Measurements from ENCODE around the gene STYXL1. TPM values are rescaled to one million over a fixed set of nuclear protein-coding genes. Genes with fewer than 3 reads are reported as not detected.
A peak's percentile ranks its signal among the peaks of the same experiment; 100 is the strongest.

The STYXL1 gene
- total RNA-seq, 2 donors from 2014 or later: 17.6 to 40.1 TPM

- H3K27ac ChIP-seq: peak overlapping the region in 1 of 2 donors; percentile 70
- H3K4me1 ChIP-seq: peaks cover 0 to 22% of the 10 kb centered on the region in 2 donors
- H3K36me3 ChIP-seq: peaks cover 69% of the 10 kb centered on the region
- H3K9me3 ChIP-seq: no peaks in the 10 kb centered on the region
- TF ChIP-seq, protein P1, sequence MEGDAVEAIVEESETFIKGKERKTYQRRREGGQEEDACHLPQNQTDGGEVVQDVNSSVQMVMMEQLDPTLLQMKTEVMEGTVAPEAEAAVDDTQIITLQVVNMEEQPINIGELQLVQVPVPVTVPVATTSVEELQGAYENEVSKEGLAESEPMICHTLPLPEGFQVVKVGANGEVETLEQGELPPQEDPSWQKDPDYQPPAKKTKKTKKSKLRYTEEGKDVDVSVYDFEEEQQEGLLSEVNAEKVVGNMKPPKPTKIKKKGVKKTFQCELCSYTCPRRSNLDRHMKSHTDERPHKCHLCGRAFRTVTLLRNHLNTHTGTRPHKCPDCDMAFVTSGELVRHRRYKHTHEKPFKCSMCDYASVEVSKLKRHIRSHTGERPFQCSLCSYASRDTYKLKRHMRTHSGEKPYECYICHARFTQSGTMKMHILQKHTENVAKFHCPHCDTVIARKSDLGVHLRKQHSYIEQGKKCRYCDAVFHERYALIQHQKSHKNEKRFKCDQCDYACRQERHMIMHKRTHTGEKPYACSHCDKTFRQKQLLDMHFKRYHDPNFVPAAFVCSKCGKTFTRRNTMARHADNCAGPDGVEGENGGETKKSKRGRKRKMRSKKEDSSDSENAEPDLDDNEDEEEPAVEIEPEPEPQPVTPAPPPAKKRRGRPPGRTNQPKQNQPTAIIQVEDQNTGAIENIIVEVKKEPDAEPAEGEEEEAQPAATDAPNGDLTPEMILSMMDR (IDR thresholded peaks at IDR 0.05): no peak
- no peaks in the 10 kb centered on the region for H3K27me3 ChIP-seq
- H3K4me3 ChIP-seq: no peak overlapping the region
- DNase-seq (ENCODE audit: low spot score): no peak
Observed at GRCh38 chr7:75986147-75986781, 61.5 kb downstream of the STYXL1 start.

- H3K9me3 ChIP-seq: no peaks in the 10 kb centered on the region
- peak overlapping the region in 1 of 2 donors; percentile 14 for H3K27ac ChIP-seq
- peaks cover 74% of the 10 kb centered on the region for H3K36me3 ChIP-seq
- no peak for DNase-seq (ENCODE audit: low spot score)
- TF ChIP-seq, protein P1 (IDR thresholded peaks at IDR 0.05): no peak
- no peaks in the 10 kb centered on the region for H3K27me3 ChIP-seq
- H3K4me1 ChIP-seq: peaks cover 0 to 16% of the 10 kb centered on the region in 2 donors
- no peak overlapping the region for H3K4me3 ChIP-seq
Observed at GRCh38 chr7:75985518-75986146, 62.2 kb downstream of the STYXL1 start.

DNA sequence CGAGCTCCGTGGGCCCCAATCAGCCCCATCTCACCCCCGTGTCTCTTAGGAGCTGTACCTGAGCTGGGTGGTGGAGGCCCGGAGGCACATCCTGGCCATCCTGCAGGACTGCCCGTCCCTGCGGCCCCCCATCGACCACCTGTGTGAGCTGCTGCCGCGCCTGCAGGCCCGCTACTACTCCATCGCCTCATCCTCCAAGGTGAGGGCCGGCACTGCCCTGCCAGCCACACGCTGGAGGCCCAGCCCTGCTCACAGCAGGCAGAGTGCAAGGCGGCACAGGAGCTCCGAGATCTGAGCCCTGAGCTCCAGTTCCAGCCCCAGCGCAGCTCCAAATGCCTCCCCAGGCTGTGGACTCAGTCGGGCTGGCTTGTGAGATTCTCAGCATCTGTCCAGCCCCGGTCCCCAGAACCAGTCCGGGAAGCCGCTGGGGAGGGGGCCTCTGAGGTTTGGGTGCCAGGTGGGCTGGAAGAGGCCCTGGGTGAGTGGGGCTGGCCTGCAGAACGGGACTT lies 62.7 kb downstream of the STYXL1 start:
- no peak for DNase-seq (ENCODE audit: low spot score)
- TF ChIP-seq, protein P1 (IDR thresholded peaks at IDR 0.05): no peak
- Histone ChIP-seq H3K27me3 (no peaks in the 10 kb centered on the region), H3K27ac (peak overlapping the region in 1 of 2 donors; percentile 14), H3K9me3 (no peaks in the 10 kb centered on the region), H3K4me3 (no peak overlapping the region), H3K36me3 (peaks cover 80% of the 10 kb centered on the region), H3K4me1 (peaks cover 0 to 11% of the 10 kb centered on the region in 2 donors)

- Histone ChIP-seq H3K4me3 (no peak overlapping the region), H3K27me3 (no peaks in the 10 kb centered on the region), H3K9me3 (no peaks in the 10 kb centered on the region), H3K4me1 (peaks cover 0 to 4% of the 10 kb centered on the region in 2 donors), H3K27ac (no peak overlapping the region), H3K36me3 (peaks cover 87% of the 10 kb centered on the region)
- TF ChIP-seq, protein P1 (IDR thresholded peaks at IDR 0.05): no peak
- no peak for DNase-seq (ENCODE audit: low spot score)
Observed at GRCh38 chr7:75984130-75985008, 63.4 kb downstream of the STYXL1 start.

GRCh38 chr7:75983471-75984129 lies 64.2 kb downstream of the STYXL1 start:
- Histone ChIP-seq H3K4me1 (no peaks in the 10 kb centered on the region), H3K36me3 (peaks cover 90% of the 10 kb centered on the region), H3K27me3 (no peaks in the 10 kb centered on the region), H3K27ac (no peak overlapping the region), H3K4me3 (no peak overlapping the region), H3K9me3 (no peaks in the 10 kb centered on the region)
- no peak for DNase-seq (ENCODE audit: low spot score)
- TF ChIP-seq, protein P1 (IDR thresholded peaks at IDR 0.05): no peak
